NCI-H1105 (cell line): ENCODE results near the gene BET1.

Source experiments
- DNase-seq: peaks from one replicate; lab custom pipeline; 2025; lab: John Stamatoyannopoulos, UW

BET1 gene

DNA sequence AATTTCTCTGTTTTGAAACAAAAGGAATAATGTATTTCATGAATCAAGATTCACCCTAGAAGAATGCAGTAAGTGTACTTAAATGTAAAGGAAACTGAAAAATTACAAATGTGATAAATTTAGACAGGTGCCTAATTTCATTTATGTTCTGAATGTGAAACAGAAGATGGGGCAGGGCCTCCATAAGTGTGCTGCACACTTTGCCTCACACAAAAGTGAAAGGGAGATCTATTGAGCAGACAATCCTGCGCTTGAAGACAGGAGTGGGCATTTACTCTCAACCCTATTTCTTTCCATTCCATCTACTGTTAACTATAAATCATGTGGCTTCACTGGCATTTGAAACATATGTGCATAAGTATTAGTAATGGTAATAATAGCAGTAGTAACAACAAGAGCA lies 46.4 kb downstream of the BET1 start:
- DNase-seq = no peak

DNA sequence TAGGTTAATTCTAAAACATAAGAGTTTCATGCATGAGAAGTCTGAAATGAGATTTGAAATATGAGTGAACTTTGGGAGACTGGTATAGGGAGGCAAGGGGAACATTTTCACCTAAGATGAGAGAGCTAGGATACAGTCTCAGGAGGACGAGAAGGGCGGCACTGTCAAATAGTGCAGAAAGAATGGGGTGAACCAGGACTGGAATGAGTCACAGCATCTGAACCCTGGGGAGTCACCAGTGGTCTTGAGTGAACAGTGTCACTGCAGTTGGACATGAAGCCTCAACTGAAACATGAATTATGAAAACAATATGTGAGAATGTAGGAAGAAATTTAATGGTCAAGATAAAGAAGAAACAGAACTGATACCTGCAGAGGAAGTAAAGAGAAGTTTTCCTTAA lies 48.9 kb downstream of the BET1 start:
- DNase-seq = no peak

DNA sequence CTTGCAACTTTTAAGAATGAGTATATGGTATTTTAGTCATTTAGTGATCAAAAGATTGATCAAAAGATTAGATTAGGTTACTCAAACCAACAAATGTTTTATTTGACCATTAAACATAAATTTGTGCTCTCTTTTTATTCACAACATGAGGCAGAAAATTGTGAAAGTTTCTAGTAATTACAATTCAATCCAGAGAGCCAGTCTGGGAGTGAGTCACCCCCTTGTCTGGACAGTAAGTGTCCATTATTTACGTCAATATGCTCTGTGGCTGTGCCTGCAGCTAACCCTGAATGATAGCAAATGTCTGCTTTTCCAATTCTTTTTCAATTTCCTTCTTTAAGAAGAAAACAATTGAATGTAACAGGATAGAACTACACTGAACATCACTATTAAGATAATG lies 54.7 kb downstream of the BET1 start:
- no peak for DNase-seq

GRCh38 chr7:93948873-93949272 lies 55.3 kb downstream of the BET1 start:
- DNase-seq = no peak

GRCh38 chr7:93948106-93948505 lies 56.0 kb downstream of the BET1 start:
- DNase-seq = no peak

- no peak for DNase-seq
These were observed 58.2 kb downstream of the BET1 start for GRCh38 chr7:93945756-93946535.

GRCh38 chr7:93945083-93945482 lies 59.1 kb downstream of the BET1 start:
- DNase-seq = no peak

GRCh38 chr7:93944673-93945072 lies 59.5 kb downstream of the BET1 start:
- DNase-seq = no peak

DNA sequence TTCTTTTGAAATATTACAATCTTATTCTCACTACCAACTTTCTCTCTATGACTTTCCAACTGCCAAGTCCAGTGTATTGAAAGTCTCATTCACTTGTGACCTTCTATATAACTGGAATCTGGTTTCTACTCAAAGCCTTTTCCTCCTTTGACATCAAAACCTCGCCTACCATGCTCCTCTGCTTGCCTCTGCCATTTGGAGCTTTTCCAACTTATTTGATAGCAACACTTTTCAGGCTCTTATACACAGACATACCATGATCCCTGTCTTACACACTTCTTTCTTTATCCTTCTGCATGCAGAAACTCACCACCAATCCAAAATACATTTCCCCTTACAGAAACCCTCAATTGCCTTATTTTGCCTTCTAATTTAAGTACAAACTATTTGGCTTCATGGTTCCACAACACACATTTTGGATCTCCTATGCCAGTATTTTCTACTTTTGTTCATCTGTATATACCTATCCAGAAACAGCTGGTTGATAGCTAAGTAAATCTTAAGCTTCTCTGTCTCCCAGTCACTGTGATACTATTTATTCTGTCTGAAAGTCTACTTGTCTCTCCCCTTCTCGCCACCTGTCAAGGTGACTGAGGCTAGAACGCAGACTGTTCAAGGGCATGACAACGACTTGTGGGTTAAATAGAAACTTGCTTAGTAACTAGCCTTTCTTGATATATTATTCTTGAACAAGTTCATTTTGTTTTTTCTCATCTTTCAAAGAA lies 60.2 kb downstream of the BET1 start:
- DNase-seq = no peak
